SK-N-MC (cell line): ENCODE results near the gene STK32A.

Experiments used
- EZH2 ChIP-seq: fragments of 200-600 bp; sonication (generic); IDR thresholded peaks from one replicate; pipeline ENCODE4 v1.6.1; 2017; ENCODE audit warnings: antibody characterized with exemption
- POLR2AphosphoS5 ChIP-seq: IDR thresholded peaks from 2 replicates; pipeline ENCODE4 v1.6.1; 2012; ENCODE audit warnings: mild to moderate bottlenecking, low read depth, low read length, borderline replicate concordance

DNA sequence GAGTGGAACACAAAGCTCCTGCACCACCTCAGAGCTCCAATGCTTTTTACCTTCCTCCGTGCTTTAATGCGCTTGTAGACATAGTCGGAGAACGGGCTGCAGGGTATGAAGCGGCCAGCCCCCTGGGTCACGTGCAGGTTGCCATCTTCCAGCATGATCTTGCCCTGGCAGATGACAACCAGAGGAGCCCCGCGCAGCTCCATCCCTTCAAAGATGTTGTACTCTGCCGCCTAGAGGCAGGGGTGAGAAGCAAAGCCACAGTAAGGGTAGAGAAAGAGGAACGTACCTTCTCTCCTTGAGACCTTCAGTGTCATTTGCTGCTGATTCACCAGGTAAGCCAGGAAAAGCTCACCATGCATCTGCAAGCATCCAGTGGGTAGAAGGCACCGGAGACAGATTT lies 162.8 kb downstream of the STK32A start:
- TF ChIP-seq EZH2 (no peak), POLR2AphosphoS5 (no peak)
